GM12864 (cell line): Measurements from ENCODE around the gene CPED1.
"Not testable (repeated sequence)": the region's sequence is repeated elsewhere in the genome, so short reads cannot be mapped to it uniquely, and the experiment has no call there.

Experiments used
- DNase-seq: peaks from one replicate; pipeline ENCODE4 v3.0.0-alpha.2; 2011; ENCODE audit warnings: low read depth
- H3K4me3 ChIP-seq: 2 replicates; pipeline ENCODE4 v1.5.1; 2011; ENCODE audit warnings: mild to moderate bottlenecking, low read depth, low read length, control low read depth
- TF ChIP-seq, protein P1 (sequence below): IDR thresholded peaks from 2 replicates; pipeline ENCODE4 v1.5.1; 2011; ENCODE audit warnings: low read depth, mild to moderate bottlenecking, moderate library complexity, low read length, control low read depth, inconsistent platforms; ENCODE audit errors: missing control alignments

Gene CPED1

DNA sequence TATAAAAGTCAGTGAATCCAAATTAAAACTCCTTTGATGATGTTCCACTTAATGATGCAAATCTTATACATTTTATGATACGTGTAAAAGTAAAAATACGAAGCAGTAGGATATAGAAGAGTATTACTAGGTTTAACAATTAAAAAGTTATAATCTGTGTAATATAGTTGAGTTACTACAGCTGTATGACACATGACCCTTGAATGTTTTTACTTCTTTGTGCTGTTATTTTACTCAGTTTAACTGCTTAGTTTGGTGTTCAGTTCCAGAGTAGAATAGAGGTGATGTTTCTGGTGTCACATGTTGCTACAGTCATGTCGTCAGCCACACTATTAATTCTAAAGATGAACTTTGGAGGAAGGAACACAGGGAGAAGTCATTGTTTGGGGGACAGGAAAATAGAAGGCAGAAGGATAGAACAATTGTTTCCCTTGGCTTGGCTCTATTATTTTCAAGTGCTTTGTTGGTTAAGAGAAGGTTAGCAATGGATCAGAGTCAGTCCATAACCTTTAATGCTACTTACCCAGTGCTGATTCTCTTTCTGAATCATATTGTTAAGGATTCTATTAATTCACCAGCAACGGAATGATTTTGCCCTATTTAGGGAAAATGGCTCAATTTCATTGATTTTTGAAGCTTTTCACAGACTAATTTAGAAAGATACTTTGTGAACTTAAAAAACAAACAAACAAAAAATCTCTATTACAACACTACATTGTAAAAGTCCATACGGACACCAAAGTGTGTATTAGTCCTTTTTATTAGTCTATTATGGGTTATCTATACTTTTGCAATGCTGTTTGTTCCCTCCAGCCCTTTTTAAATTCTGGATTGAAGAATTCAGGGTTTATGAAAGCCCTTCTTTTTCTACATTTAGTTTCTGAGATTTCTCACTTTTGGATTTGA, 73.4 kb downstream of the CPED1 start:
- no peak overlapping the region for H3K4me3 ChIP-seq
- TF ChIP-seq, protein P1, sequence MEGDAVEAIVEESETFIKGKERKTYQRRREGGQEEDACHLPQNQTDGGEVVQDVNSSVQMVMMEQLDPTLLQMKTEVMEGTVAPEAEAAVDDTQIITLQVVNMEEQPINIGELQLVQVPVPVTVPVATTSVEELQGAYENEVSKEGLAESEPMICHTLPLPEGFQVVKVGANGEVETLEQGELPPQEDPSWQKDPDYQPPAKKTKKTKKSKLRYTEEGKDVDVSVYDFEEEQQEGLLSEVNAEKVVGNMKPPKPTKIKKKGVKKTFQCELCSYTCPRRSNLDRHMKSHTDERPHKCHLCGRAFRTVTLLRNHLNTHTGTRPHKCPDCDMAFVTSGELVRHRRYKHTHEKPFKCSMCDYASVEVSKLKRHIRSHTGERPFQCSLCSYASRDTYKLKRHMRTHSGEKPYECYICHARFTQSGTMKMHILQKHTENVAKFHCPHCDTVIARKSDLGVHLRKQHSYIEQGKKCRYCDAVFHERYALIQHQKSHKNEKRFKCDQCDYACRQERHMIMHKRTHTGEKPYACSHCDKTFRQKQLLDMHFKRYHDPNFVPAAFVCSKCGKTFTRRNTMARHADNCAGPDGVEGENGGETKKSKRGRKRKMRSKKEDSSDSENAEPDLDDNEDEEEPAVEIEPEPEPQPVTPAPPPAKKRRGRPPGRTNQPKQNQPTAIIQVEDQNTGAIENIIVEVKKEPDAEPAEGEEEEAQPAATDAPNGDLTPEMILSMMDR = no peak

DNA sequence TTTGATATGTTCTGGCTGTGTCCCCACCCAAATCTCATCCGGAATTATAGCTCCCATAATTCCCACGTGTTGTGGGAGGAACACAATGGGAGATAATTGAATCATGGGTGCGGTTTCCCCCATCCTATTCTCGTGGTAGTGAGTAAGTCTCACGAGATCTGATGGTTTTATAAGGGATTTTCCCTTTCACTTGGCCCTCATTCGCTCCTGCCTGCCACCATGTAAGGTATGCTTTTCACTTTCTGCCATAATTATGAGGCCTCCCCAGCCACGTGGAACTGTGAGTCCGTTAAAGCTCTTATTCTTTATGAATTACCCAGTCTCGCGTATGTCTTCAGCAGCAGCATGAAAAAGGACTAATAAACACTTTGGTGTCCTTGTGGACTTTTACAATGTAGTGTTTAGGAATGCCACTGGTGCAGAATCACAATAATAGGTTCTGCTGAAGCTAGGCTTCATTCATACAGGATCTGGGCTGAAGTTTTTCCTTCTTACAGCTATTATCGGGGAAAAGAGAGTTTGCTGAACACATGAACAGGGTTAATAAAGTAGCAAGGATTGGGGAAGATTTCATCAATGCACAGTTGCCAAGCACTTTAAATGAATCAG, 74.3 kb downstream of the CPED1 start:
- H3K4me3 ChIP-seq = no peak overlapping the region
- DNase-seq = no peak
- TF ChIP-seq, protein P1 = no peak

More for the DNA sequence above, 73.4 kb downstream of the CPED1 start:
- DNase-seq = no peak

DNA sequence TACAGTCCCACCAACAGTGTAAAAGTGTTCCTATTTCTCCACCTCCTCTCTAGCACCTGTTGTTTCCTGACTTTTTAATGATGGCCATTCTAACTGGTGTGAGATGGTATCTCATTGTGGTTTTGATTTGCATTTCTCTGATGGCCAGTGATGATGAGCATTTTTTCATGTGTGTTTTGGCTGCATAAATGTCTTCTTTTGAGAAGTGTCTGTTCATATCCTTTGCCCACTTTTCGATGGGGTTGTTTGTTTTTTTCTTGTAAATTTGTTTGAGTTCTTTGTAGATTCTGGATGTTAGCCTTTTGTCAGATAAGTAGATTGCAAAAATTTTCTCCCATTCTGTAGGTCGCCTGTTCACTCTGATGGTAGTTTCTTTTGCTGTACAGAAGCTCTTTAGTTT, 79.2 kb downstream of the CPED1 start:
- not testable (repeated sequence) for H3K4me3 ChIP-seq, DNase-seq

DNA sequence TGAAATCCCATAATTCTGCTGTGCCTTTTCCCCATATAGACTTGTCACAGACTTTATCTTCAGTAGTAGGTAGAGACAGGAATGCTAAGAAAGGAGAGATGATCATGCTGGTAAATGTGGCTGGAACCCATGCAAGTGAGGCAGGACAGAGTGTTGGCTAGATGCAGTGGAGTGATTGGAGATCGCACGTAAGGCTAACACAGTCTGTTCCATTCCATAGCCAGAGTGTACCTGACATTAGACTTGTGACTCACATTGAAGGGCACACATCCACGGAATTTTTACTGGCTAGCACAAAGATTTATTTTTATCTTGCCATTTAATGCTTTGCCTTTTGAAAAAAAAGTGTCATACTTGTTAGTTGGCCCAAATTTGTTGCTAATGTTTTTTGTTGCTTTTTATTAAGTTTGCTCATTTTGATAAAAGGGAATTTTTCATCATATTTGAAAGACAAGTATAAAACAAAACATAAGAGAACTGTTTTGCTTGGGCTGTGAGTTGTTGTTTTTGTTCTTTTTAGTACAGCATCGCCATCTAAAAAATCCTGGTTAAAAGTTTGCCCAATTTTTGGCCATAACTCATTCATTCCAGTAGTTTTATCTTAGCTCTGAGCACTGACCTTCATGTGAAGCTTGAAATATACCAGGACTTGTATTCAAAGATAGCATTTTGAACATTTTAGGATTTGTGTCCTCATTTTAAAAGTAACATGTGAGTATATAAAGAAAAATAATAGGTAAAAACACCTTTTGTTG, 81.0 kb downstream of the CPED1 start:
- no peak overlapping the region for H3K4me3 ChIP-seq
- TF ChIP-seq, protein P1 = no peak
- no peak for DNase-seq

DNA sequence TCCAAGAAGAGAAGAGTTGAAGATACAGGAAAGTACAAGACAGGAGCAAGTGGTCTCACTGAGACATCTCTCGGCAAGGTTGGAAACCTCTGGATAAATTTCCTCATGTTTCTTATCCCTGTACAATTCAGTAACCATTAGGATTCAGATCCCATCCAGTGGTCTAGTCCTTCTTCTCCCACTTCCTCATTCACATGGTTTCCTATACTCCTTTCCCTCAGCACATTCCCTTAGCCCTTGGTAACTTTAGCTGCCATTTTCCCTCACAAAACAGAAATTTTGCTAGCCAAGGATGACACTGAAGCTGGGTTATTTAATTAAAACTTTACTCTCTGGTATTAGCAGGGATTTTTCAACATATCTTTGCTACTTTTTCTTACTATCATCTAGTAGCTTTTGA, 82.6 kb downstream of the CPED1 start:
- TF ChIP-seq, protein P1 = no peak
- DNase-seq = no peak
- H3K4me3 ChIP-seq = no peak overlapping the region

DNA sequence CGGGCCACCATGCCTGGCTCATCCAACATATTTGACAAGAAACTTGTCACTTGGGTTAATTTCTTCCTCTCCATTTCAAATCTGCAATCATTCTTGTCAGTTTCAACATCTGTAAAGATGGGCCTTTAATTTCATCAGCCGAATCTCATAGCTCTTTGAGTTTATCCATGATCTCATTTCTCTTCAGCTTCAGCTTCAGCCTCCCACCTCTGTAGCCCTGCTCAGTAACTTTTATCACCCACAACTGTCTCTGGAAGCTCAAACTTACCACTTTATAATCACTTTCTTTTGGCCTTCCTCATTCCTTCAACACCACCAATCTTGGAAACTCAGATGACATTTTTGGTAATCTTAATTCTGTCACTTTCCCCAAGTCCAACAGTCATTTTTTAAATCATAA, 83.2 kb downstream of the CPED1 start:
- TF ChIP-seq, protein P1 = no peak
- DNase-seq = no peak
- H3K4me3 ChIP-seq = no peak overlapping the region

DNA sequence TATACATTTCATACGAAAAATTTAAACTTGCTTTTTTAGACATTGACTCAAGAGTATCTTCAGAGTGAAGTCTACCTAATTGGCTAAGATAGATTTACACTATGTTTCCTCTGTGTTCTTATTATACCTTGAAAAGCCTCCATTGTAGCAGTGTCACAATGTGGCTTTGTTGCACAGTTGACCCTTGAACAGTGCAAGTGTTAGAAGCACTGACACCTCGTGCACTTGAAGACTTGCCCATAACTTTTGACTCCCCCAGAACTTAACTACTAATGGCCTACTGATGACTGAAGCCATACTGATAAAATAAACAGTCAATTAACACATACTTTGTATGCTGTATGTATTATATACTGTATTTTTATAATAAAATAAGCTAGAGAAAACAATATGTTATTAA, 84.3 kb downstream of the CPED1 start:
- no peak overlapping the region for H3K4me3 ChIP-seq
- DNase-seq = no peak
- TF ChIP-seq, protein P1 = no peak
